Measurements from ENCODE around the gene ADAMTS19.

ADAMTS19 gene

GRCh38 chr5:129748913-129749880 is 289.1 kb downstream of the ADAMTS19 start:
- DNase-seq (ENCODE audit: low read depth in 1 of 2, low spot score in 1 of 2), result no peak

GRCh38 chr5:129760636-129761325 is 300.7 kb downstream of the ADAMTS19 start:
- DNase-seq (ENCODE audit: low read depth in 1 of 2, low spot score in 1 of 2), result no peak

GRCh38 chr5:129763651-129764050 is 303.6 kb downstream of the ADAMTS19 start:
- DNase-seq (ENCODE audit: low read depth in 1 of 2, low spot score in 1 of 2), result no peak

DNA sequence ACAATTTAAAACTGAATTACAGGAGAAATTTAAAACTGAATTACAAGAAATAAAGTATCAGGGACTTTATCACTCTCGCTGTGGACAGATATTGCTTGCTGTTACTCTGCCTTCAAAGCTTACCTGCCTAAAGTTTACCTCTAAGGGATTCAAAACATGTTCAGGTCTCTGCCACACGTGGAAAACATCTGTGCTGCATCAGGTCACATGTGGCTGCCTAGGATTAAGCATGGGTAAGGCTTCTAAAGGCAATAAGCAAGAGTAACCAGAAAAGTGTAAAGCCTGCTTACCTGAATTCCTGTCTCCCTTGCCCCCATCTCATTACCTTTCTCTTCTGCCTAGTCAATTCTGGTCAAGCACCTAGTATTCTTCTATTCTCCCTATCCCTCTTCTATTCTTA is 306.7 kb downstream of the ADAMTS19 start:
- no peak for DNase-seq (ENCODE audit: low read depth in 1 of 2, low spot score in 1 of 2)

DNA sequence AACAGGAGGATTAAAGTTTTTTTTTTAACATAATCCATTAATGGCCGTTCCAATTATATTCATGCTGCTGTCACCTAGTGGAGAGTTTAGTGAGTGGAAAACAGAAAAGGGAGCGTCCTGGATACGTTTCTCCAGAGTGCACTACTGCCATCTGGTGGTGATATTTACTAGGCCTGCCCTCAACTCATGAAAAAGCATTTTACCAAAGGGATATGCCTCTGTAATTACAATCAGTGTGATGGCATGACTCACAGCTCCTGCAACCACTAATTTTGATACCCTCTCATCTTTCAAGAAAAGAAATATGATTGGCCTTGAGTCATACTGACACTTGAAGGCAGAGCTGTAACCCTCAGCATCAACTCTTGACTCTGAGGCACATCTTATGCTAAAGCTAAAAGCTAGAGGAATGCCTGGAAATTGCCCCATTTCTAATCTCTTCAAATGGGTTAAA is 307.9 kb downstream of the ADAMTS19 start:
- DNase-seq (ENCODE audit: low read depth in 1 of 2, low spot score in 1 of 2), result peak; percentile 6 to 74

- DNase-seq (ENCODE audit: low read depth in 1 of 2, low spot score in 1 of 2), result no peak
These were observed 308.6 kb downstream of the ADAMTS19 start for GRCh38 chr5:129768735-129769134.

DNA sequence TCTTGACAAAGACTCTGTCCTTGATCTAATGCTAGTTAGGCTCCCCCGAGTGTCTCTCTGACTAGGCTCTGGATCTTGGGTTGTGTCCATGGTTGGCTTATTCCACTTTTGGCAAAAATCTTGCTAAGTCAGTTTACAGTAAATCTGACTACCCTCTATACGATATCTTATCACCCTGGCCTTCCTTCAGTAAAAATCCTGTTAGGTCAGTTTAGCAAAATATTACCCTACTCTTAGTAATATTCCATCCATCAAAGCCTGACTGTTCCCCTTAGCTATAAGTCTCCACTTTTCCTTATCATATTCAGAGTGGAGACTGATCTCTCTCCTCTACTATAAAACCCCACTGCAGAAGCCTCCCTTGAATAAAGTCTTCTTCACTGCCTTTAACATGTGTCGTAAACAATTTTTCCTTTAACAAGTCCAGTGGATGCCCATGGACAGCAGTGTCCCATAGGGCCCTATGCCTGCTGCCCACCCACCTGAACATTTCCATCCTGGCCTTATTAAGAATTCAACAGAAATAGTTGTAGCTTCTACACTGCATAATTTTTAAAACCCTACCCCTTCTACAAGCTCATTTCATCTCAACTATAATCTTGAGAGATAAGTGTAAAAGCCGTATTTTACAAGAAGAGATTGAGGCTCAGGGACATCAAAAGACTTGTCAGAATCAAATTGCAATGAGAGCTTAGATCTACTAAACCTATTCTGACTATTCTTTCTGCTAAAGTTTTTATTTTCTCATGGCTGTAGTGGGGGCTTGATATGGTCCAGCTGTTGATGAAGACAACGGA is 310.1 kb downstream of the ADAMTS19 start:
- no peak for DNase-seq (ENCODE audit: low read depth in 1 of 2, low spot score in 1 of 2)

DNA sequence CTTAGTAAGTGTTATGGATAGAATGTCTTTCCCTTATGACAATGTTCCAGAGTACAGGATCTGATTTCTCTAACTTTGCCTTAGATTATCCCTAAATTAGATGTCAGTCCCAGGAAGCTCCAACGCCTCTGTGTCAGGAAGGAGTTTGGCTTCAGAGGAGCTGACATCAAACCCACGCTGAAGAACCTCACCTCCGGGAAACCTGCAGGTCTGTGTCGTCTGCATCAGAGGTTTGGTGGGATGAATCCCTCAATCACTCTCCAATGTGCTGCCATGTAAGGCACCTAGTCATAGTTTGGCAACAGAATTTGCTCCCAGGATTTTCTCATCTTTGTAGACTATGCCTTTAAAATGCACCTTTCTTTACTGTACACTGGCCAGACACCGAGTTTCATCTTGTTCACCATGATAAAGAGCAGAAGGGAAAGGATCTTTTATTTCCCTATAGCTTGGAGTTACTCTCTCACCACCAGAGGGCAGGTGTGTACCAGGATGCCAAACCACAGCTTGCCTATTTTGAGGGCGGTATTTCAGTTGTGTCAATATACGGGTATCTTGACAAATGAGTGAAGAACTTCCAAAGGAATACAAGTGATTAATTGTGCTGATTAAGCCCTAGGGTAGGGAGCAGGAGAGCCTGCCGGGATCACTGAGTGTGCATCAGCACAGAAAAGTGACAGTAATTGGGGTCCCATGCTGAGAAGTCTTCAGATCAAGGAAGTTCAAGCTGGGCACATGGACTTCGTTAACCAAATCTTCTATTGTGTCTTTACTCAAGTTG is 311.1 kb downstream of the ADAMTS19 start:
- peak in 1 of 2 donors; percentile 43 for DNase-seq (ENCODE audit: low read depth in 1 of 2, low spot score in 1 of 2)

DNA sequence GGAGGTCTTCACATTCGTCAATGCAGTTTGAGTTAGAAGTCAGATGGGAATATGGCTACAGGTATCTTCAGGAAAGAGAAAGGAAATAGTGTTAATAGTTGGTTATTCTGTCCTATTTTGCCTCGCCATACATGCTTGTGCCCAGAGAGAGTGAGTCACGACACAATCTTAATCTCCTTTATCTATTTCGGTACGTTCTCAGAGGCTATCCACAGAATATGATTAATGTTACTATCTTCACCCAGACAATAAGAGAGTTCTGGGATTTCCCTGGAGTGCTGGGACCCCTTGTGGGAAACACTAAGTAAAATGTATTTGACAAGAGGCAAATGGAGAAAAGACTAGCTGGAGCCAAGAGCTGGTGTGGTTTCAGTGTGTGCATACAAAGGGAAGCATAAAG is 313.3 kb downstream of the ADAMTS19 start:
- DNase-seq (ENCODE audit: low read depth in 1 of 2, low spot score in 1 of 2), result no peak

DNA sequence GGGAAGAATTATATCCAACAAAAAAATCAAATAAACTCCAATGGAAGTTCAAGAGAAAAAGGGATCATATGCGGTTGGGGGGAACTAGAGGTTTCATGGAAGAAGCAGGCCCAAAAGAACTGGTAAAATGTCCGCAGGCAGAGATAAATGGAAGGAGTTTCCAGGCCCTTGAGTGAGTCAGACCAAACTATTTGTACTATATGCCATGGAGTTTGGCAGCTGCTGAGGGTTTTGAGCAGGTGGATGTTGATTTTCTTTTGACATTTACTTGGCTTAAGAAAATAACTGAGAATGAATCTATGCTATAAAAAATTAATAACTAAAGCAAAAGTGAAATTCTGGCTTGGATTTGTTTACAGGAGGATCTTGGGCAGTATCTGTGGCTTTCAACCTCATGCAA is 321.5 kb downstream of the ADAMTS19 start:
- no peak for DNase-seq (ENCODE audit: low read depth in 1 of 2, low spot score in 1 of 2)

All from activated CD4-positive, alpha-beta T cell treated with anti-CD3 and anti-CD28 coated beads, Interleukin-2, amount 50 U/mL, for 24 hours (primary cell).